ENCODE results near the gene CENPE.
"Not testable (repeated sequence)": the region's sequence is repeated elsewhere in the genome, so short reads cannot be mapped to it uniquely, and the experiment has no call there.

Gene CENPE

DNA sequence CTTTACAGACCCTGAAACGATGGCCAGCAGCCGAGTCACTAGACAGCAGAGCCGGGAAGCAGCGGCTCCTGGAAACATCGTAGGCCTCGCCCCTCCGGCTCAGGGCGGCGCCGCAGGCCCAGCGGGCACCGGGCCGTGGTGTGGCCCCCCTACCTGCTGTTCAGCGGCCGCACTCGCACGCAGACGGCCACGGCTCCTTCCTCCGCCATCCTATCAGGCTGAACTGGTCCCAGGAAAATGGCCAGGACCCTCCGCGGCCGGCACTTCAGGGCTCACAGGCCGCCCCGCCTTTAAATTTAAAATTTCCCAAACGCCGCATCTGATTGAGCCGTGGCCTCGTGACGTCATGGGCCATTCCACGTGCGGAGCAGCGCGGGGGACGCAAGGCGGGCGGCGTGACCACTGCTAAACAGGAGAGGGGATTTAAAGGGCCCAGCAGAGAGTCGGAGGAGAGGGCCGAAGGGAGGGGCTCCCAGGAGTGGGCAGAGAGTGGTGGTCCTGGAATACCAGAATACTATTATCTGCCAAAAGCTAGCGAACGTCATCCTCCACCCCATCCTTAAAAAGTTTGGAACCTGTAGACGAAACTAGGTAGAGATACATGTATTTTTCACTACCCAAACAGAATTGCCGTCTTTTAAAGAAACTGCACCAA lies at the start of gene CENPE:
TSS of gene CENPE (minus strand) at position 233 of the 655 bp plus-strand sequence. CDS start at position 209, 24 bp downstream.
- in situ Hi-C loops (cut with HindIII; ENCODE audit: low sequenced_read_pairs) = no loop called here

GRCh38 chr4:103244251-103244650 lies 46.1 kb upstream of the CENPE start:
- in situ Hi-C loops (cut with HindIII; ENCODE audit: low sequenced_read_pairs) = no loop called here

GRCh38 chr4:103230938-103231337 lies 32.8 kb upstream of the CENPE start:
- in situ Hi-C loops (cut with HindIII; ENCODE audit: low sequenced_read_pairs) = not testable (repeated sequence)

DNA sequence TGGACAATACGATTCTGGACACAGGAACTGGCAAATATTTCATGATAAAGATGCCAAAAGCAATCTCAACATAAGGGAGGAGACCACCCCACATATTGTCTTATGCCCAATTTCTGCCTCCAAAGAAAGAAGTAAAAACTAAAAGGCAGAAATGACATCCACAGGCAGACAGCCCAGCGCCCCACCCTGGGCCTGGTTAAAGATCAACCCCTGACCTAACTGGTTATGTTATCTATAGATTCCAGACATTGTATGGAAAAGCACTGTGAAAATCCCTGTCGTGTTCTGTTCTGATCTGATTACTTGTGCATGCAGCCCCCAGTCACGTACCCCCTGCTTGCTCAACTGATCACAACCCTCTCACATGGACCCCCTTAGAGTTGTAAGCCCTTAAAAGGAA lies 25.4 kb upstream of the CENPE start:
- in situ Hi-C loops (cut with HindIII; ENCODE audit: low sequenced_read_pairs) = not testable (repeated sequence)

DNA sequence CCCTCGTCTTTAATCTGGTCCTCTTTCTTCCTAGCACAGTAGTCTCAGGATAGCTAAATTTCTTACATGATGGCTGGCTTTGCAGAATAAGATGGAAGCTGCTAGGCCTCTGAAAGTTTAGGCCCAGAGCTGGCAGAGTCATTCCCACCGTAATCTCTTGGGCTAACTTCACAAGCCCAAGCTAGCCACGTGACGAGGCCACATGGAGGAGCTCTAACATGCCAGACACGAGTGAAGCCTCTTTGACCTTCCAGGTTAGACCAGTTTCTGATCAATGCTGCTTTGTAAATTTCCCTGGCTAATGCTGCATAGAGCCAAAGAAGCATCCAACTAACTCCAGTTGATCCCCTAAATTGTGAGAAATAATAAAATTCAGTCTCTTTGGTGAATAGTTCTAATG lies 9.5 kb upstream of the CENPE start:
- in situ Hi-C loops (cut with HindIII; ENCODE audit: low sequenced_read_pairs) = no loop called here

DNA sequence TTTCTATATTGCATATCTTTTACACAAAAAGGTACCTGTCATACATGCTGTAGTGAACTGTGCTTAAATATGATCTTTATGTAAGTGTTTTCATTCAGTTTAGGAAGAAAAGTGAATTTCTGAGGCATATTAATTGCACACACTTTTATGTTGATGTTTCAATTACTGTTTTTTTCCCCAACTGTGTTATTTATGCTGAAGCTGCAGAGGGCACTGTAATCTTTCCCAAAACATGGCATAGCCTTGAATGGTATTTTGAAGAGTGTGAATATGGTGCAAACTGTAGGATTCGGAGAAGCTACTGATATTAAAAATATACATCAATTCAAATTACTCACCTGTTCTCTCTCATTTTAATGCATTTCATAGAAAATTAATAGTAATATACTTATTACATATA lies 6.0 kb upstream of the CENPE start:
- in situ Hi-C loops (cut with HindIII; ENCODE audit: low sequenced_read_pairs) = no loop called here

DNA sequence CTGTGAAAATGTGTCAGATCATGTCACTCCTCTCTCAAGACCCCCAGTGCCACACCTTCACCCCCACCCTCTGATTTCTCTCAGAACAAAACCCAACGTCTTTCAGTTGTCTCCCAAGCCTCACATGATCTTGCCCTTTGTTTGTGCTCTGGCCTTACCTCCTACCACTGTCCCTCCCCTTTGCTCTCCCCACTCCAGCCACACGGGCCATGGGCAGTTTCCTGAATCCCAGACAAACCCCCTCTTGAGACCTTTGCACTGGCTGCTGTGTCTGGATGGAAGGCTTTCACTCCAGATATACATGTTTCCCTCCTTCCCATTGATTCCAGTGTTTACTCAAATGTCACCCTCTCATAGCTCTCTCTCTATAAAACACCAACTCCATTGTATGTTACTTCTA lies 3.6 kb upstream of the CENPE start:
- in situ Hi-C loops (cut with HindIII; ENCODE audit: low sequenced_read_pairs) = no loop called here

DNA sequence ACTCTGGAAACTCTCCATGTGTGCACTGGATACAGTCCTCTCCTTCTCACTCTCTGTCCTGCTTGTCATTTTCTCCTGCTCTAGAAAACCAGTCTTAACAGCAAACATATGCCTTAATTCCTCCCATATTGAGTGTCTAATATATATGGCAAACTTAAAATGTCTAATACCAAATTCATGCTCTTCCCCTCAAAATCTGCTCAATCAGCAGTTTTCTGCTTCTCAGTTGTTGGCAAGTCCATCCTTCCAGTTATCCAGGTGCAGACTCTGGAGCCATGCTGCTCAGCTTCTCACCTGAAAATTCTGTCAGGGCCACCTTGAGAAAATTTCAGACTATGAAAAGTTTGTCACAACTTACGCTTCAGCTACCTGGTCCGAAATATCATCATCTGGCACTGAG lies 3.1 kb upstream of the CENPE start:
- in situ Hi-C loops (cut with HindIII; ENCODE audit: low sequenced_read_pairs) = no loop called here

GRCh38 chr4:103199009-103199408 lies 866 bp upstream of the CENPE start:
- in situ Hi-C loops (cut with HindIII; ENCODE audit: low sequenced_read_pairs) = no loop called here

DNA sequence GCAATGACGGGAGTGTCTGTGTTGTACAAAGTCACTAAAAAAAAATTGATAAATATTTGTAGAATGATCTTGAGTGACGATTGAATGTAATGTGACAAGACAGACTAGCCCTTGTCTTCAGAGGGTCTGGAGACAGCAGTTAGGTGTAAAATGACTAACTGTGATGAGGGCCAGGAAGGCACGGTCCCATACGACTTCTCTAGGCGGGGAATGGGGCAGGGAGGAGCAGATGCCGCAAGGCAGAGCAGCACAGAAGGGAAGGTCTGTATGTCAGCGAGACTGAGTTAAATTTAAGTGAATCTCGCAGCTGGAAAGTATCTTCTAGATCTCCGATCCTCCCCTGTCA lies 405 bp downstream of the CENPE start:
- in situ Hi-C loops (cut with HindIII; ENCODE audit: low sequenced_read_pairs) = no loop called here

GRCh38 chr4:103193457-103193856 lies 4.7 kb downstream of the CENPE start:
- in situ Hi-C loops (cut with HindIII; ENCODE audit: low sequenced_read_pairs) = no loop called here

DNA sequence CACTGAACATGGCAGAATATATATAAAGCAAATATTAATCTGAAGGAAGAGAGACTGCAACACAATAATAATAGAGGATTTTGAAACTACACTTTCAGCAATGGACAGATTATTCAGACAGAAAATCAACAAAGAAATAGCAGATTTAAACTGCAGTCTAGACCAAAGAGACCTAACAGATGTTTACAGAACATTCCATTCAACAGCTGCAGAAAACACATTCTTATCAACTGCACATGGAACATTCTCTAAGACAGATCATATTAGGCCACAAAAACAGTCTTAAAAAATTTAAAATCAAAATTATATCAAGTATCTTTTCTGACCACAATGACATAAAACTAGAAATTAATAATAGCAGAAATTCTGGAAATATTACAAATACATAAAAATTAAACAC lies 27.1 kb downstream of the CENPE start:
- in situ Hi-C loops (cut with HindIII; ENCODE audit: low sequenced_read_pairs) = no loop called here

DNA sequence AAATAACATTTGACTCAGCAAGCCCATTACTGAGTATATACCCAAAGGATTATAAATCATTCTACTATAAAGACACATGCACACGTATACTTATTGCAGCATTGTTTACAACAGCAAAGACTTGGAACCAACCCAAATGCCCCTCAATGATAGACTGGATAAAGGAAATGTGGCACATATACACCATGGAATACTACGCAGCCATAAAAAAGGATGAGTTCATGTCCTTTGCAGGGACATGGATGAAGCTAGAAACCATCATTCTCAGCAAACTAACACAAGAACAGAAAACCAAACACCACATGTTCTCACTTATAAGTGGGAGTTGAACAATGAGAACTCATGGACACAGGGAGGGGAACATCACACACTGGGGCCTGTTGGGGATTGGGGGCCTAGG lies 28.4 kb downstream of the CENPE start:
- in situ Hi-C loops (cut with HindIII; ENCODE audit: low sequenced_read_pairs) = not testable (repeated sequence)

GRCh38 chr4:103168993-103169392 lies 29.1 kb downstream of the CENPE start:
- in situ Hi-C loops (cut with HindIII; ENCODE audit: low sequenced_read_pairs) = no loop called here

DNA sequence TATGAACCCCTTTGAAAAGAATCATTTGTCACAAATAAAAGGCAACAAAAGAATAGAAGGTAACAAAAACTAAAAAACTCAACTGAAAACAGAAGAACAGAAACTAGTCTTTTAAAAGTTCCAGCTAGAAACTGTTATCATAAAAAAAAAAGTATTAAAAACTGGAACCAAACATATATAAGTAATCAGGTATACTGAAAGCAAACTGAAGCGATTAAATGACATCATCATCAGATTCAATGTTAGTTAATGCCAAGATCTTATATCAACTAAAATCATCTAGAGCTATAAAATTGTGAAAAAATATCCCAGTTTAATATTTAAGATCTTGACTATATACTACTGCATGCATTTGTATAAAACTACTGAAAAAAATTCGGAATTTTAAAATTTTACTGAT lies 36.0 kb downstream of the CENPE start:
- in situ Hi-C loops (cut with HindIII; ENCODE audit: low sequenced_read_pairs) = no loop called here

GRCh38 chr4:103158760-103159159 lies 39.4 kb downstream of the CENPE start:
- in situ Hi-C loops (cut with HindIII; ENCODE audit: low sequenced_read_pairs) = no loop called here

DNA sequence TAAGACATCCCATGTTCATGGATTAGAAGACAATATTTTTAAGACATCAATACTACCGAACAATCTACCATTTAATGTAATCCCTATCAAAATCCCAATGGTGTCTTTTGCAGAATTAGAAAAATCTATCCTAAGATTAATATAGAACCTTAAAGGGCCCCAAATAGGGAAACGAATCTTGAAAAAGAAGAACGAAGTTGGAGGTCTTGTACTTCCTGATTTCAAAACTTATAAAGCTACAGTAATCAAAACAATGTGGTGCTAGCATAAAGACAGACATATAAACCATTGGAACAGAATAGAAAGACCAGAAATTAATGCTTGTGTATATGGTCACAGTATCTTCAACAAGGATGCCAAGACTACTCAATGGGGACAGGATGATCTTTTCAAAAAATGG lies 42.0 kb downstream of the CENPE start:
- in situ Hi-C loops (cut with HindIII; ENCODE audit: low sequenced_read_pairs) = no loop called here

DNA sequence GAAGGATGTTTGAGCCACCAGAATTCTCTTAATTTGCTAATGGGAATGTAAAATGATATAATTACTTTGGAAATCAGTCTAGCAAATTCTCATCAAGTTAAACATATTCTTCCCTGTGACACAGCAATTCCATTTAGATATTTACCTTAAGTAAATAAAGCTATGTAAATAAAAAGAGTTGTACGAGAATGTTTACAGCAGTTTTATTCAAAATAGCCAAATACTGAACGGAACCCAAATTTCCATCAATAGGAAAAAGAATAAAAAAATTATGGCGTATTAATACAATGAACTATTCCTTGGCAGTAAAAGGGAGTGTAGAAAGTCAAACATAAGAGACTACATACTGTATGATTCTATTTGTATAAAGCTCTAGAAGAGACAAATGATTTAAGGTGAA lies 45.8 kb downstream of the CENPE start:
- in situ Hi-C loops (cut with HindIII; ENCODE audit: low sequenced_read_pairs) = no loop called here

DNA sequence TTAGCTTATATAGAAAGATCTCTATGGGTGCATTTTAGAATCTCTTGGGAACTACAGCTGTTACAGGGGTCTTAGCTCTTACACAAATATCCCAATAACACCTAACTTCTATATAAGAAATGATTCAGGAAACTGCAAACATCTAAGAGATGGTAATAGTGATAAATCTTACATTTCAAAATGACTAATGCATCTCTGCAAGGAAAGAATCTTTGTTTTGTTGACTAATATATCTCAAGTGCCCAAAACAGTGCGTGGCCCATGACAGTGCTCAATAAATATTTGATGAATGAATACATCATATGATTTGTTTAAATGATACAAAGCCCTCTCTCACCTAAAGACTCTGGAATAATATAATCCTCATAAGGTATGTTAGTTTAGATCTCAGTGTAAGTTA lies 47.5 kb downstream of the CENPE start:
- in situ Hi-C loops (cut with HindIII; ENCODE audit: low sequenced_read_pairs) = no loop called here

- in situ Hi-C loops (cut with HindIII; ENCODE audit: low sequenced_read_pairs) = no loop called here
Measured at GRCh38 chr4:103144926-103145325, 53.2 kb downstream of the CENPE start.

GRCh38 chr4:103137446-103137827 lies 60.7 kb downstream of the CENPE start:
- in situ Hi-C loops (cut with HindIII; ENCODE audit: low sequenced_read_pairs) = no loop called here

DNA sequence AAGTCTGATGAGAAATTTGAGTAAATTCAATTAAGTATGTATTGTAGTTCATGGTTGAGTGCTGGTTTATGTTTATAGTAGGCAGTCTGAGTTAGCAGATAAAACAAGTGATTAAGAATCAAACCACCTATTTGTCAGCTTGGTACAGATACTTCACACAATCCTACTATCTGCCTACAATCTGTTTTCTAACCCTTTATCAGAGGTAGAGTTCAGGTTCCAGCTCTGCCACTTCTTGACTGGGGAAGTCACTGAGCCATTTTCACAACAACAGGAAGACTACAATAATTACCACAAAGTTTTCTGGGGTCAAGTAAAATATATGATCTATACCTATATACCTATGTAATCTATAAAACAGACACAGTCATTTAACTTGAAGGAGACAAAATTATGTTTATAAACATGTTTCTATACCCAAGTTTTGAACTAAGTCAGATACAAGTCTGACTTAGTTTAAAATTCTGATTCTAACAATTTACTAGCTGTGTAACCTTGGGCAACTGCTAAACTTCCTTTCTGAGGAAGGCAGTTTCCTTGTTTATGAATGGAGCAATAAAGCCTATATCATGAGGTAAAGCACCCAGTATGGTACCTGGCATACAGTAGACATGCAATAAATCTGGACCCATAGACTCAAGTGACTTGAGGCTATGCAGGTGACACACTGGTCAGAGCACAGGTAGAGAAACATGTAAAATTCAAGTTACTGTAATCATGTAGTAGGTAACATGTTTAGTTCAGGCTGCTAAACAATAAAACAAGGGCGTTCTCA lies 61.3 kb downstream of the CENPE start:
- in situ Hi-C loops (cut with HindIII; ENCODE audit: low sequenced_read_pairs) = no loop called here

DNA sequence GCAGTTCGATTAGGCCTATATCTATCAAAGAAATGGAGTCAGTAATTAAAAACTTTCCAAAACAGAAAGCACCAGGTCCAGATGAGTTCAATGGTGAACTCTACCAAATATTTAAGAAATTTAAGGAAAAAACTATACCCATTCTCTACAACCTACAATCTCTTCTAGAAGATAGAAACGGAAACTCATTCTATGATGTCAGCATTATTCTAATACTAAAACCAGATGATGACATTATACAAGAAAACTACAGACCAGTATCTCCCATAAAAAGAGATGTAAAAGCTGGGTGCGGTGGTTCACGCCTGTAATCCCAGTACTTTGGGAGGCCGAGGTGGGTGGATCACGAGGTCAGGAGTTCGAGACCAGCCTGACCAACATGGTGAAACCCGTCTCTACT lies 69.0 kb downstream of the CENPE start:
- in situ Hi-C loops (cut with HindIII; ENCODE audit: low sequenced_read_pairs) = no loop called here
